HepG2 (cell line): ENCODE data around the gene FAM20A. TPM values are rescaled to one million over a fixed set of nuclear protein-coding genes. Genes with fewer than 3 reads are reported as not detected.

Experiments used
- FUBP1 ChIP-seq: sonication (generic); formaldehyde crosslinking; IDR thresholded peaks from 2 replicates; pipeline ENCODE4 v1.5.1; 2020; ENCODE audit warnings: missing genetic modification reagents, mild to moderate bottlenecking, borderline replicate concordance
- KLF6 ChIP-seq: IDR thresholded peaks from 2 replicates; pipeline ENCODE4 v1.8.0; 2016; ENCODE audit warnings: missing biosample characterization, missing genetic modification reagents
- POGK ChIP-seq: sonication (generic); formaldehyde crosslinking; conservative IDR thresholded peaks from 2 replicates; pipeline ENCODE4 v1.8.0; 2022; ENCODE audit warnings: mild to moderate bottlenecking, moderate library complexity, missing genetic modification reagents
- SOX13 ChIP-seq, 3 experiments: fragments of 450-650 bp in 1 of 3; sonication (generic) in 1 of 3; formaldehyde crosslinking in 1 of 3; IDR thresholded peaks in 2 of 3; conservative IDR thresholded peaks in 1 of 3; 2 replicates each; pipeline versions ENCODE4 v1.5.0 to v1.6.1; 2016 to 2020; ENCODE audit warnings: antibody characterized with exemption in 1 of 3, mild to moderate bottlenecking in 1 of 3, missing compliant biosample characterization in 1 of 3, missing genetic modification reagents in 1 of 3, moderate library complexity in 1 of 3
- TOE1 ChIP-seq: sonication (generic); formaldehyde crosslinking; IDR thresholded peaks from 2 replicates; pipeline ENCODE4 v1.4.0; 2020; ENCODE audit warnings: mild to moderate bottlenecking, missing genetic modification reagents
- UBTF ChIP-seq: sonication (generic); formaldehyde crosslinking; IDR thresholded peaks from 2 replicates; pipeline ENCODE4 v1.4.0; 2020; ENCODE audit warnings: mild to moderate bottlenecking, missing genetic modification reagents
- ZNF142 ChIP-seq: sonication (generic); formaldehyde crosslinking; IDR thresholded peaks from 2 replicates; pipeline ENCODE4 v1.4.0; 2020; ENCODE audit warnings: missing genetic modification reagents
- ZNF30 ChIP-seq: sonication (generic); formaldehyde crosslinking; IDR thresholded peaks from 2 replicates; pipeline ENCODE4 v1.5.0; 2020; ENCODE audit warnings: mild to moderate bottlenecking, missing genetic modification reagents
- ZNF747 ChIP-seq: sonication (generic); formaldehyde crosslinking; IDR thresholded peaks from 2 replicates; pipeline ENCODE4 v1.8.1; 2023; ENCODE audit warnings: missing genetic modification reagents, mild to moderate bottlenecking, borderline replicate concordance
- polyA plus RNA-seq, 8 experiments: library from polyadenylated mRNA; depleted of rRNA in 3 of 8; stranded (reverse) in 7 of 8; unstranded in 1 of 8; fragments of >200 nt; fragmentation: Illumina TruSeq in 4 of 8; extraction: Trizol in 4 of 8; gene quantifications; 2 replicates each; pipeline versions ENCODE4 v1.2.1 to v1.2.3, GENCODE V29; 2011 to 2016; ENCODE audit warnings: low read depth in 4 of 8, missing spikeins in 1 of 8, mixed read lengths in 1 of 8; ENCODE audit not compliant: insufficient read depth in 1 of 8
- total RNA-seq, 5 experiments: library from RNA; depleted of rRNA; stranded (reverse); fragments of >200 nt; fragmentation: Illumina TruSeq; extraction: Trizol; gene quantifications; 2 replicates each; pipeline ENCODE4 v1.2.3, GENCODE V29; 2016; ENCODE audit warnings: low read depth in 1 of 5

Gene FAM20A
- total and polyA plus RNA-seq, 2 of the 13 experiments (the other 11 are each of a cell fraction or from before 2014, with no cell fraction given): 9.3 to 20.7 TPM

- TF ChIP-seq SOX13 (IDR thresholded peaks at IDR 0.05): no peak
- no peak; a peak in 1 of 4 replicates for TF ChIP-seq SOX13 (CRISPR knock-in tag; conservative IDR thresholded peaks at IDR 0.05 in 1 of 2, IDR thresholded peaks at IDR 0.05 in 1 of 2)
- no peak for TF ChIP-seq ZNF30 (CRISPR knock-in tag)
- no peak for TF ChIP-seq UBTF (CRISPR knock-in tag)
- TF ChIP-seq ZNF142 (CRISPR knock-in tag): no peak
- TF ChIP-seq TOE1 (CRISPR knock-in tag): no peak
- TF ChIP-seq FUBP1 (CRISPR knock-in tag): no peak
- TF ChIP-seq ZNF747 (CRISPR knock-in tag): no peak
- no peak for TF ChIP-seq KLF6 (CRISPR knock-in tag)
- TF ChIP-seq POGK (CRISPR knock-in tag): no peak
These were observed 2.6 kb downstream of the FAM20A start (continued) for GRCh38 chr17:68598545-68598961.
